HepG2 (cell line): Measurements from ENCODE around the gene U2AF1L4. TPM values are rescaled to one million over a fixed set of nuclear protein-coding genes. Genes with fewer than 3 reads are reported as not detected.

ENCODE experiments used
- ATAC-seq: fragments of 200-7000 bp; cut with Tn5 transposase; 3 replicates; pipeline ENCODE4 v1.9.1; 2020; ENCODE audit warnings: mild to moderate bottlenecking, moderate library complexity
- BruUV-seq: library from RNA; stranded (reverse); fragments of 400-500 nt; replicated peaks from 2 replicates; lab custom pipeline; 2021; lab: Mats Ljungman, UMichigan
- CTCF ChIA-PET: fragments of 300-600 bp; formaldehyde crosslinking; extraction: SDS; loops from one replicate; lab custom pipeline; 2021; ENCODE audit warnings: low total read pairs, inconsistent platforms, low intra/inter-chr PET ratio; lab: Yijun Ruan, JAX
- POLR2A ChIA-PET: fragments of 350-600 bp; sonication (Branson Sonifier 250); formaldehyde crosslinking; loops from one replicate; lab custom pipeline; 2020; ENCODE audit warnings: antibody characterized with exemption, inconsistent platforms; lab: Yijun Ruan, JAX
- DNase-seq: peaks from one replicate; pipeline ENCODE4 v3.0.0-alpha.2; 2015; ENCODE audit warnings: low spot score
- FAIRE-seq: peaks from 3 replicates; lab custom pipeline; 2011; peaks lifted over from hg19 to GRCh38; lab: Jason Lieb, UNC
- H2AFZ ChIP-seq: one replicate; pipeline ENCODE4 v1.6.1; 2011; ENCODE audit warnings: low read length, inconsistent platforms
- H3K27ac ChIP-seq: fragments of 300-600 bp; 3 replicates; pipeline ENCODE4 v1.8.0; 2011; ENCODE audit warnings: mixed run types, mild to moderate bottlenecking, mixed read lengths, low read length, inconsistent platforms; ENCODE audit not compliant: insufficient read depth; ENCODE audit errors: extremely low read length
- H3K27me3 ChIP-seq, 2 experiments: fragments of 200-600 bp in 1 of 2; 2 replicates in 1 of 2; 3 replicates in 1 of 2; pipeline versions ENCODE4 v1.6.0 to v1.8.0; 2011; ENCODE audit warnings: low read length in 2 of 2, mild to moderate bottlenecking in 2 of 2, moderate library complexity in 2 of 2, inconsistent platforms in 1 of 2; ENCODE audit not compliant: insufficient read depth in 2 of 2, control insufficient read depth in 1 of 2
- H3K36me3 ChIP-seq, 2 experiments: fragments of 200-600 bp in 1 of 2; replicated peaks in 1 of 2; 2 replicates in 1 of 2; 3 replicates in 1 of 2; pipeline versions ENCODE4 v1.5.1 to v1.8.0; 2011; ENCODE audit warnings: low read length in 2 of 2, inconsistent platforms in 1 of 2; ENCODE audit not compliant: insufficient read depth in 2 of 2, control insufficient read depth in 1 of 2
- H3K4me1 ChIP-seq: 2 replicates; pipeline ENCODE4 v1.5.1; 2012; ENCODE audit warnings: low read length, inconsistent platforms; ENCODE audit not compliant: insufficient read depth
- H3K4me2 ChIP-seq: 2 replicates; pipeline ENCODE4 v1.6.0; 2011; ENCODE audit warnings: low read depth, low read length, inconsistent platforms
- H3K4me3 ChIP-seq, 3 experiments: fragments of 200-600 bp in 1 of 3; sonication (generic), shearing (Covaris generic) in 1 of 3; replicated peaks in 1 of 3; 2 replicates each; pipeline ENCODE4 v1.5.1; 2011 to 2016; ENCODE audit warnings: low read length in 3 of 3, inconsistent platforms in 2 of 3, low read depth in 2 of 3, mild to moderate bottlenecking in 2 of 3, control low read depth in 1 of 3, mixed read lengths in 1 of 3; ENCODE audit not compliant: insufficient read depth in 1 of 3
- H3K79me2 ChIP-seq: one replicate; pipeline ENCODE4 v1.6.1; 2011; ENCODE audit warnings: low read length, inconsistent platforms; ENCODE audit not compliant: insufficient read depth
- H3K9ac ChIP-seq: 2 replicates; pipeline ENCODE4 v1.6.0; 2011; ENCODE audit warnings: mild to moderate bottlenecking, low read depth, low read length, inconsistent platforms; ENCODE audit not compliant: insufficient read depth
- H3K9me3 ChIP-seq: 2 replicates; pipeline ENCODE4 v1.5.1; 2012; ENCODE audit warnings: mild to moderate bottlenecking, low read length
- H4K20me1 ChIP-seq: 2 replicates; pipeline ENCODE4 v1.6.0; 2011; ENCODE audit warnings: inconsistent platforms, mild to moderate bottlenecking, low read length, moderate library complexity; ENCODE audit not compliant: insufficient read depth
- KMT2A ChIP-seq: sonication (generic); formaldehyde crosslinking; IDR thresholded peaks from 2 replicates; pipeline ENCODE4 v1.4.0; 2020; ENCODE audit warnings: missing genetic modification reagents
- ZFAT ChIP-seq: sonication (generic); formaldehyde crosslinking; conservative IDR thresholded peaks from 2 replicates; pipeline ENCODE4 v1.8.1; 2023; ENCODE audit warnings: missing genetic modification reagents, inconsistent platforms
- ZNF256 ChIP-seq: sonication (generic); formaldehyde crosslinking; conservative IDR thresholded peaks from 2 replicates; pipeline ENCODE4 v1.4.0; 2020; ENCODE audit warnings: missing genetic modification reagents
- ZNF264 ChIP-seq: sonication (generic); formaldehyde crosslinking; IDR thresholded peaks from 2 replicates; pipeline ENCODE4 v1.4.0; 2020; ENCODE audit warnings: missing genetic modification reagents
- ZNF589 ChIP-seq: sonication (generic); formaldehyde crosslinking; conservative IDR thresholded peaks from 2 replicates; pipeline ENCODE4 v1.8.0; 2022; ENCODE audit warnings: mild to moderate bottlenecking, moderate library complexity, missing genetic modification reagents
- WGBS: methylation state at CpG from one replicate; pipeline ENCODE4 v1.1.6; 2017; ENCODE audit warnings: low lambda C conversion rate; 5-methylcytosine and 5-hydroxymethylcytosine counted together
- in situ Hi-C: cut with HindIII; loops from 2 replicates; pipeline ENCODE4 v1.10.0; 2017; ENCODE audit warnings: low pct_unique_long_range_greater_than_20kb; ENCODE audit not compliant: extremely low pct_ligation_motif_present
- intact Hi-C: fragments of 100-400 bp; cut with micrococcal nuclease; formaldehyde crosslinking; loops from one replicate; pipeline ENCODE4 v1.10.0; 2022; ENCODE audit not compliant: unreplicated experiment
- polyA plus RNA-seq, 8 experiments: library from polyadenylated mRNA; depleted of rRNA in 3 of 8; stranded (reverse) in 7 of 8; unstranded in 1 of 8; fragments of >200 nt; fragmentation: Illumina TruSeq in 4 of 8; extraction: Trizol in 4 of 8; gene quantifications; 2 replicates each; pipeline versions ENCODE4 v1.2.1 to v1.2.3, GENCODE V29; 2011 to 2016; ENCODE audit warnings: low read depth in 4 of 8, missing spikeins in 1 of 8, mixed read lengths in 1 of 8; ENCODE audit not compliant: insufficient read depth in 1 of 8
- total RNA-seq, 5 experiments: library from RNA; depleted of rRNA; stranded (reverse); fragments of >200 nt; fragmentation: Illumina TruSeq; extraction: Trizol; gene quantifications; 2 replicates each; pipeline ENCODE4 v1.2.3, GENCODE V29; 2016; ENCODE audit warnings: low read depth in 1 of 5
- TF ChIP-seq, protein P1 (sequence below): sonication (generic); formaldehyde crosslinking; IDR thresholded peaks from 2 replicates; pipeline ENCODE4 v1.5.0; 2020; ENCODE audit warnings: missing genetic modification reagents
- TF ChIP-seq, protein P2 (sequence below): sonication (generic); formaldehyde crosslinking; IDR thresholded peaks from 2 replicates; pipeline ENCODE4 v1.9.0; 2022; ENCODE audit warnings: low read depth, missing genetic modification reagents
- TF ChIP-seq, protein P3 (sequence below): sonication (generic); formaldehyde crosslinking; IDR thresholded peaks from 2 replicates; pipeline ENCODE4 v1.5.1; 2020; ENCODE audit warnings: mild to moderate bottlenecking, missing genetic modification reagents, borderline replicate concordance

The U2AF1L4 gene
- total and polyA plus RNA-seq, 2 of the 13 experiments (the other 11 are each of a cell fraction or from before 2014, with no cell fraction given), result 7.9 to 15.4 TPM

GRCh38 chr19:35782589-35782988, 37.4 kb upstream of the U2AF1L4 start:
- TF ChIP-seq, protein P1, sequence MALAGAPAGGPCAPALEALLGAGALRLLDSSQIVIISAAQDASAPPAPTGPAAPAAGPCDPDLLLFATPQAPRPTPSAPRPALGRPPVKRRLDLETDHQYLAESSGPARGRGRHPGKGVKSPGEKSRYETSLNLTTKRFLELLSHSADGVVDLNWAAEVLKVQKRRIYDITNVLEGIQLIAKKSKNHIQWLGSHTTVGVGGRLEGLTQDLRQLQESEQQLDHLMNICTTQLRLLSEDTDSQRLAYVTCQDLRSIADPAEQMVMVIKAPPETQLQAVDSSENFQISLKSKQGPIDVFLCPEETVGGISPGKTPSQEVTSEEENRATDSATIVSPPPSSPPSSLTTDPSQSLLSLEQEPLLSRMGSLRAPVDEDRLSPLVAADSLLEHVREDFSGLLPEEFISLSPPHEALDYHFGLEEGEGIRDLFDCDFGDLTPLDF (CRISPR knock-in tag), result no peak
- H3K4me1 ChIP-seq, result peaks cover 36% of the 10 kb centered on the region
- ChIA-PET POLR2A (no interaction called here), CTCF (no interaction called here)
- no peak overlapping the region for H3K9ac ChIP-seq
- H3K79me2 ChIP-seq, result no peaks in the 10 kb centered on the region
- in situ Hi-C loops, result no loop called here
- DNase-seq (no peak), FAIRE-seq (no peak), ATAC-seq (no peak)
- BruUV-seq, result no TSS peak
- no peaks in the 10 kb centered on the region for H4K20me1 ChIP-seq
- no peak overlapping the region for H3K4me3 ChIP-seq
- no peak overlapping the region for H3K27ac ChIP-seq
- H3K27me3 ChIP-seq, result no peaks in the 10 kb centered on the region
- no peak overlapping the region for H3K4me2 ChIP-seq
- H3K9me3 ChIP-seq, result no peaks in the 10 kb centered on the region
- no peak overlapping the region for H2AFZ ChIP-seq
- intact Hi-C loops, result no loop called here
- 96% methylated on average over 10 of the region's 12 CpGs for WGBS
- peaks cover 0 to 2% of the 10 kb centered on the region in 2 experiments; a peak in 2 of 5 replicates for H3K36me3 ChIP-seq

- in situ Hi-C loops (no loop called here), intact Hi-C loops (no loop called here)
- Histone ChIP-seq H3K9me3 (no peaks in the 10 kb centered on the region), H3K79me2 (no peaks in the 10 kb centered on the region), H3K4me1 (peaks cover 42% of the 10 kb centered on the region), H3K36me3 (peaks cover 0 to 2% of the 10 kb centered on the region in 2 experiments; a peak in 2 of 5 replicates), H3K27ac (no peak overlapping the region), H3K9ac (no peak overlapping the region), H4K20me1 (no peaks in the 10 kb centered on the region), H3K4me2 (no peak overlapping the region), H2AFZ (no peak overlapping the region), H3K4me3 (no peak overlapping the region), H3K27me3 (no peaks in the 10 kb centered on the region)
- 97% methylated on average over 9 of the region's 9 CpGs for WGBS
- CTCF ChIA-PET, result no interaction called here
- no peak for DNase-seq
- BruUV-seq, result no TSS peak
- FAIRE-seq, result no peak
- ATAC-seq, result no peak
- POLR2A ChIA-PET, result no interaction called here
- TF ChIP-seq ZFAT (CRISPR knock-in tag) (no peak), KMT2A (CRISPR knock-in tag) (no peak), ZNF256 (CRISPR knock-in tag) (no peak), ZNF589 (no peak), ZNF264 (CRISPR knock-in tag) (no peak)
- TF ChIP-seq, protein P2, sequence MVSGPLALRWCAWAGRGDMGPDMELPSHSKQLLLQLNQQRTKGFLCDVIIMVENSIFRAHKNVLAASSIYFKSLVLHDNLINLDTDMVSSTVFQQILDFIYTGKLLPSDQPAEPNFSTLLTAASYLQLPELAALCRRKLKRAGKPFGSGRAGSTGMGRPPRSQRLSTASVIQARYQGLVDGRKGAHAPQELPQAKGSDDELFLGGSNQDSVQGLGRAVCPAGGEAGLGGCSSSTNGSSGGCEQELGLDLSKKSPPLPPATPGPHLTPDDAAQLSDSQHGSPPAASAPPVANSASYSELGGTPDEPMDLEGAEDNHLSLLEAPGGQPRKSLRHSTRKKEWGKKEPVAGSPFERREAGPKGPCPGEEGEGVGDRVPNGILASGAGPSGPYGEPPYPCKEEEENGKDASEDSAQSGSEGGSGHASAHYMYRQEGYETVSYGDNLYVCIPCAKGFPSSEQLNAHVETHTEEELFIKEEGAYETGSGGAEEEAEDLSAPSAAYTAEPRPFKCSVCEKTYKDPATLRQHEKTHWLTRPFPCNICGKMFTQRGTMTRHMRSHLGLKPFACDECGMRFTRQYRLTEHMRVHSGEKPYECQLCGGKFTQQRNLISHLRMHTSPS, result no peak
- TF ChIP-seq, protein P3, sequence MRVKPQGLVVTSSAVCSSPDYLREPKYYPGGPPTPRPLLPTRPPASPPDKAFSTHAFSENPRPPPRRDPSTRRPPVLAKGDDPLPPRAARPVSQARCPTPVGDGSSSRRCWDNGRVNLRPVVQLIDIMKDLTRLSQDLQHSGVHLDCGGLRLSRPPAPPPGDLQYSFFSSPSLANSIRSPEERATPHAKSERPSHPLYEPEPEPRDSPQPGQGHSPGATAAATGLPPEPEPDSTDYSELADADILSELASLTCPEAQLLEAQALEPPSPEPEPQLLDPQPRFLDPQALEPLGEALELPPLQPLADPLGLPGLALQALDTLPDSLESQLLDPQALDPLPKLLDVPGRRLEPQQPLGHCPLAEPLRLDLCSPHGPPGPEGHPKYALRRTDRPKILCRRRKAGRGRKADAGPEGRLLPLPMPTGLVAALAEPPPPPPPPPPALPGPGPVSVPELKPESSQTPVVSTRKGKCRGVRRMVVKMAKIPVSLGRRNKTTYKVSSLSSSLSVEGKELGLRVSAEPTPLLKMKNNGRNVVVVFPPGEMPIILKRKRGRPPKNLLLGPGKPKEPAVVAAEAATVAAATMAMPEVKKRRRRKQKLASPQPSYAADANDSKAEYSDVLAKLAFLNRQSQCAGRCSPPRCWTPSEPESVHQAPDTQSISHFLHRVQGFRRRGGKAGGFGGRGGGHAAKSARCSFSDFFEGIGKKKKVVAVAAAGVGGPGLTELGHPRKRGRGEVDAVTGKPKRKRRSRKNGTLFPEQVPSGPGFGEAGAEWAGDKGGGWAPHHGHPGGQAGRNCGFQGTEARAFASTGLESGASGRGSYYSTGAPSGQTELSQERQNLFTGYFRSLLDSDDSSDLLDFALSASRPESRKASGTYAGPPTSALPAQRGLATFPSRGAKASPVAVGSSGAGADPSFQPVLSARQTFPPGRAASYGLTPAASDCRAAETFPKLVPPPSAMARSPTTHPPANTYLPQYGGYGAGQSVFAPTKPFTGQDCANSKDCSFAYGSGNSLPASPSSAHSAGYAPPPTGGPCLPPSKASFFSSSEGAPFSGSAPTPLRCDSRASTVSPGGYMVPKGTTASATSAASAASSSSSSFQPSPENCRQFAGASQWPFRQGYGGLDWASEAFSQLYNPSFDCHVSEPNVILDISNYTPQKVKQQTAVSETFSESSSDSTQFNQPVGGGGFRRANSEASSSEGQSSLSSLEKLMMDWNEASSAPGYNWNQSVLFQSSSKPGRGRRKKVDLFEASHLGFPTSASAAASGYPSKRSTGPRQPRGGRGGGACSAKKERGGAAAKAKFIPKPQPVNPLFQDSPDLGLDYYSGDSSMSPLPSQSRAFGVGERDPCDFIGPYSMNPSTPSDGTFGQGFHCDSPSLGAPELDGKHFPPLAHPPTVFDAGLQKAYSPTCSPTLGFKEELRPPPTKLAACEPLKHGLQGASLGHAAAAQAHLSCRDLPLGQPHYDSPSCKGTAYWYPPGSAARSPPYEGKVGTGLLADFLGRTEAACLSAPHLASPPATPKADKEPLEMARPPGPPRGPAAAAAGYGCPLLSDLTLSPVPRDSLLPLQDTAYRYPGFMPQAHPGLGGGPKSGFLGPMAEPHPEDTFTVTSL (CRISPR knock-in tag), result no peak
Observed at GRCh38 chr19:35781650-35782049, 36.4 kb upstream of the U2AF1L4 start.
